ENCODE measurements around the gene PRG3. TPM values are rescaled to one million over a fixed set of nuclear protein-coding genes. Genes with fewer than 3 reads are reported as not detected.

Gene PRG3
- total and polyA plus RNA-seq, 2 experiments from 2014 or later: not detected

- H3K4me1 ChIP-seq (ENCODE audit: insufficient read depth): no peaks in the 10 kb centered on the region
- no peaks in the 10 kb centered on the region for H4K20me1 ChIP-seq (ENCODE audit: insufficient read depth, poor library complexity, severe bottlenecking)
- no peak overlapping the region for H3K4me2 ChIP-seq
- WGBS (ENCODE audit: low lambda C conversion rate, missing lambda C conversion rate): 96% methylated on average over 11 of the region's 11 CpGs
- H3K9me3 ChIP-seq (ENCODE audit: low read depth): no peaks in the 10 kb centered on the region
- TF ChIP-seq CTCF (IDR thresholded peaks at IDR 0.05; ENCODE audit: poor library complexity): no peak
- TF ChIP-seq EZH2phosphoT487 (IDR thresholded peaks at IDR 0.05; ENCODE audit: low read depth, severe bottlenecking, unreplicated experiment): no peak
- no peak for TF ChIP-seq EZH2 (IDR thresholded peaks at IDR 0.05; ENCODE audit: borderline replicate concordance)
- no peaks in the 10 kb centered on the region for H3K27me3 ChIP-seq
- DNase-seq (ENCODE audit: low spot score): no peak
- no peaks in the 10 kb centered on the region for H3K79me2 ChIP-seq
- H2AFZ ChIP-seq: no peak overlapping the region
- no peaks in the 10 kb centered on the region for H3K9me2 ChIP-seq (replicated peaks; ENCODE audit: insufficient read depth)
- no peaks in the 10 kb centered on the region for H3K36me3 ChIP-seq (replicated peaks; ENCODE audit: insufficient read depth, low read depth)
- H3K4me3 ChIP-seq: no peak overlapping the region
- H3K27ac ChIP-seq: no peak overlapping the region
These were observed 33.8 kb upstream of the PRG3 start for GRCh38 chr11:57414612-57415212.

GRCh38 chr11:57413681-57414080 lies 32.7 kb upstream of the PRG3 start:
- Histone ChIP-seq H3K27ac (no peak overlapping the region), H4K20me1 (ENCODE audit: insufficient read depth, poor library complexity, severe bottlenecking) (no peaks in the 10 kb centered on the region), H3K4me1 (ENCODE audit: insufficient read depth) (no peaks in the 10 kb centered on the region), H2AFZ (no peak overlapping the region), H3K4me2 (no peak overlapping the region), H3K9me3 (ENCODE audit: low read depth) (no peaks in the 10 kb centered on the region), H3K9me2 (replicated peaks; ENCODE audit: insufficient read depth) (no peaks in the 10 kb centered on the region), H3K79me2 (no peaks in the 10 kb centered on the region), H3K27me3 (no peaks in the 10 kb centered on the region), H3K36me3 (replicated peaks; ENCODE audit: insufficient read depth, low read depth) (no peaks in the 10 kb centered on the region), H3K4me3 (no peak overlapping the region)
- no peak for DNase-seq (ENCODE audit: low spot score)
- no peak for TF ChIP-seq CTCF (IDR thresholded peaks at IDR 0.05; ENCODE audit: poor library complexity)
- no peak for TF ChIP-seq EZH2 (IDR thresholded peaks at IDR 0.05; ENCODE audit: borderline replicate concordance)
- WGBS (ENCODE audit: low lambda C conversion rate, missing lambda C conversion rate): 90% methylated on average over 4 of the region's 4 CpGs

GRCh38 chr11:57410287-57410686 lies 29.3 kb upstream of the PRG3 start:
- no peaks in the 10 kb centered on the region for H3K27me3 ChIP-seq
- no peak for DNase-seq (ENCODE audit: low spot score)
- no peak overlapping the region for H2AFZ ChIP-seq
- no peaks in the 10 kb centered on the region for H3K9me2 ChIP-seq (replicated peaks; ENCODE audit: insufficient read depth)
- no peaks in the 10 kb centered on the region for H3K79me2 ChIP-seq
- no peak overlapping the region for H3K4me2 ChIP-seq
- no peaks in the 10 kb centered on the region for H3K9me3 ChIP-seq (ENCODE audit: low read depth)
- no peaks in the 10 kb centered on the region for H3K36me3 ChIP-seq (replicated peaks; ENCODE audit: insufficient read depth, low read depth)
- H3K4me3 ChIP-seq: no peak overlapping the region
- no peaks in the 10 kb centered on the region for H3K4me1 ChIP-seq (ENCODE audit: insufficient read depth)
- no peaks in the 10 kb centered on the region for H4K20me1 ChIP-seq (ENCODE audit: insufficient read depth, poor library complexity, severe bottlenecking)
- H3K27ac ChIP-seq: no peak overlapping the region
- TF ChIP-seq EZH2phosphoT487 (IDR thresholded peaks at IDR 0.05; ENCODE audit: low read depth, severe bottlenecking, unreplicated experiment) (no peak), CTCF (IDR thresholded peaks at IDR 0.05; ENCODE audit: poor library complexity) (no peak), EZH2 (IDR thresholded peaks at IDR 0.05; ENCODE audit: borderline replicate concordance) (no peak)

All from hepatocyte (in vitro differentiated cells).